ENCODE results near the gene HSPA12B. TPM values are rescaled to one million over a fixed set of nuclear protein-coding genes. Genes with fewer than 3 reads are reported as not detected.

The HSPA12B gene
- total RNA-seq, 1 donor from 2014 or later: 0.08 TPM

GRCh38 chr20:3795511-3796468, 63.3 kb downstream of the HSPA12B start, which contains the start of gene CDC25B:
CDC25B (plus strand) TSS chr20:3796310; CDS start chr20:3796532, 222 bp downstream.
- DNase-seq (ENCODE audit: low read depth): no peak
- TF ChIP-seq, protein P1, sequence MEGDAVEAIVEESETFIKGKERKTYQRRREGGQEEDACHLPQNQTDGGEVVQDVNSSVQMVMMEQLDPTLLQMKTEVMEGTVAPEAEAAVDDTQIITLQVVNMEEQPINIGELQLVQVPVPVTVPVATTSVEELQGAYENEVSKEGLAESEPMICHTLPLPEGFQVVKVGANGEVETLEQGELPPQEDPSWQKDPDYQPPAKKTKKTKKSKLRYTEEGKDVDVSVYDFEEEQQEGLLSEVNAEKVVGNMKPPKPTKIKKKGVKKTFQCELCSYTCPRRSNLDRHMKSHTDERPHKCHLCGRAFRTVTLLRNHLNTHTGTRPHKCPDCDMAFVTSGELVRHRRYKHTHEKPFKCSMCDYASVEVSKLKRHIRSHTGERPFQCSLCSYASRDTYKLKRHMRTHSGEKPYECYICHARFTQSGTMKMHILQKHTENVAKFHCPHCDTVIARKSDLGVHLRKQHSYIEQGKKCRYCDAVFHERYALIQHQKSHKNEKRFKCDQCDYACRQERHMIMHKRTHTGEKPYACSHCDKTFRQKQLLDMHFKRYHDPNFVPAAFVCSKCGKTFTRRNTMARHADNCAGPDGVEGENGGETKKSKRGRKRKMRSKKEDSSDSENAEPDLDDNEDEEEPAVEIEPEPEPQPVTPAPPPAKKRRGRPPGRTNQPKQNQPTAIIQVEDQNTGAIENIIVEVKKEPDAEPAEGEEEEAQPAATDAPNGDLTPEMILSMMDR (IDR thresholded peaks at IDR 0.05; ENCODE audit: insufficient read depth, low read length, poor library complexity, severe bottlenecking): peak; percentile 34
- no peaks in the 10 kb centered on the region for H3K36me3 ChIP-seq (ENCODE audit: control insufficient read depth, insufficient read depth, low read length)
- H3K4me3 ChIP-seq (ENCODE audit: low read depth, low read length): peak within 1 kb of the TSS; percentile 83
- no peaks in the 10 kb centered on the region for H3K27me3 ChIP-seq (ENCODE audit: control insufficient read depth, insufficient read depth, low read length)

DNA sequence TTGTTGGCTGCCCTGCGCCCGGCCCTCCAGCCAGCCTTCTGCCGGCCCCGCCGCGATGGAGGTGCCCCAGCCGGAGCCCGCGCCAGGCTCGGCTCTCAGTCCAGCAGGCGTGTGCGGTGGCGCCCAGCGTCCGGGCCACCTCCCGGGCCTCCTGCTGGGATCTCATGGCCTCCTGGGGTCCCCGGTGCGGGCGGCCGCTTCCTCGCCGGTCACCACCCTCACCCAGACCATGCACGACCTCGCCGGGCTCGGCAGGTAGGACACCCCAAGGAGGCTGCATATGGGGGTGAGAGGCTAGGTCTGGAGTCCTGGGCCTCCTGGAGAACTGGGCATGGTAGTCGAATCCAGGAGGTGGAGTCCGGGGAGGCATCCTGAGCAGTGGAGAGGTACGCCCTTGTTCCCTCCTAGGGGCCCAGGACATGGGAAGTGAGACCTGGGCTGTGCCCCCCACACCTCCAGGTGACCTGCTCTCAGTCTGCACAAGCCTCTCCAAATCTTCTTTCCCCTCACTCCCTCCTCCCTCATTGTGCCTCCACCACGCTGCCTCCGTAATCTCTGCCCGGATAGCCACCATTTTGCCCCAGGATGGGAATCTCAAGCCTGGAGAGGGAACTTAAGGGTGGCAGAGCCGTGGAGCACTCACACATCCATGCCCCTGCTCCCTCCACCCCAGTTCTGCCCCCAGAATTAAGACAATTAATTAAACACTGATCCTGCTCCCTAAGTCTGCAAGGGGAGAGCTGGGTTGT, 64.2 kb downstream of the HSPA12B start:
- DNase-seq (ENCODE audit: low read depth): no peak
- H3K36me3 ChIP-seq (ENCODE audit: control insufficient read depth, insufficient read depth, low read length): no peaks in the 10 kb centered on the region
- TF ChIP-seq, protein P1 (IDR thresholded peaks at IDR 0.05; ENCODE audit: insufficient read depth, low read length, poor library complexity, severe bottlenecking): no peak
- no peaks in the 10 kb centered on the region for H3K27me3 ChIP-seq (ENCODE audit: control insufficient read depth, insufficient read depth, low read length)
- peak overlapping the region; percentile 83 for H3K4me3 ChIP-seq (ENCODE audit: low read depth, low read length)

GRCh38 chr20:3797226-3797545, 64.7 kb downstream of the HSPA12B start:
- Histone ChIP-seq H3K36me3 (ENCODE audit: control insufficient read depth, insufficient read depth, low read length) (no peaks in the 10 kb centered on the region), H3K27me3 (ENCODE audit: control insufficient read depth, insufficient read depth, low read length) (no peaks in the 10 kb centered on the region), H3K4me3 (ENCODE audit: low read depth, low read length) (peak overlapping the region; percentile 83)
- TF ChIP-seq, protein P1 (IDR thresholded peaks at IDR 0.05; ENCODE audit: insufficient read depth, low read length, poor library complexity, severe bottlenecking): no peak
- DNase-seq (ENCODE audit: low read depth): no peak

- TF ChIP-seq, protein P1 (IDR thresholded peaks at IDR 0.05; ENCODE audit: insufficient read depth, low read length, poor library complexity, severe bottlenecking): no peak
- no peak for DNase-seq (ENCODE audit: low read depth)
- Histone ChIP-seq H3K27me3 (ENCODE audit: control insufficient read depth, insufficient read depth, low read length) (no peaks in the 10 kb centered on the region), H3K4me3 (ENCODE audit: low read depth, low read length) (peak overlapping the region; percentile 83), H3K36me3 (ENCODE audit: control insufficient read depth, insufficient read depth, low read length) (no peaks in the 10 kb centered on the region)
These were observed 65.3 kb downstream of the HSPA12B start for GRCh38 chr20:3797592-3798372.

- peaks cover 1% of the 10 kb centered on the region for H3K36me3 ChIP-seq (ENCODE audit: control insufficient read depth, insufficient read depth, low read length)
- TF ChIP-seq, protein P1 (IDR thresholded peaks at IDR 0.05; ENCODE audit: insufficient read depth, low read length, poor library complexity, severe bottlenecking): no peak
- no peak for DNase-seq (ENCODE audit: low read depth)
- H3K27me3 ChIP-seq (ENCODE audit: control insufficient read depth, insufficient read depth, low read length): no peaks in the 10 kb centered on the region
- no peak overlapping the region for H3K4me3 ChIP-seq (ENCODE audit: low read depth, low read length)
These were observed 65.9 kb downstream of the HSPA12B start for GRCh38 chr20:3798373-3798768.
